GM12892 (cell line): Measurements from ENCODE around the gene CD300LF.

Experiments
- POLR2AphosphoS5 ChIP-seq: IDR thresholded peaks from 2 replicates; pipeline ENCODE4 v1.6.1; 2011; ENCODE audit warnings: low read depth, low read length, control low read depth
- TAF1 ChIP-seq: IDR thresholded peaks from 2 replicates; pipeline ENCODE4 v1.6.1; 2011; ENCODE audit warnings: low read depth, mild to moderate bottlenecking, control low read depth, low read length, borderline replicate concordance

DNA sequence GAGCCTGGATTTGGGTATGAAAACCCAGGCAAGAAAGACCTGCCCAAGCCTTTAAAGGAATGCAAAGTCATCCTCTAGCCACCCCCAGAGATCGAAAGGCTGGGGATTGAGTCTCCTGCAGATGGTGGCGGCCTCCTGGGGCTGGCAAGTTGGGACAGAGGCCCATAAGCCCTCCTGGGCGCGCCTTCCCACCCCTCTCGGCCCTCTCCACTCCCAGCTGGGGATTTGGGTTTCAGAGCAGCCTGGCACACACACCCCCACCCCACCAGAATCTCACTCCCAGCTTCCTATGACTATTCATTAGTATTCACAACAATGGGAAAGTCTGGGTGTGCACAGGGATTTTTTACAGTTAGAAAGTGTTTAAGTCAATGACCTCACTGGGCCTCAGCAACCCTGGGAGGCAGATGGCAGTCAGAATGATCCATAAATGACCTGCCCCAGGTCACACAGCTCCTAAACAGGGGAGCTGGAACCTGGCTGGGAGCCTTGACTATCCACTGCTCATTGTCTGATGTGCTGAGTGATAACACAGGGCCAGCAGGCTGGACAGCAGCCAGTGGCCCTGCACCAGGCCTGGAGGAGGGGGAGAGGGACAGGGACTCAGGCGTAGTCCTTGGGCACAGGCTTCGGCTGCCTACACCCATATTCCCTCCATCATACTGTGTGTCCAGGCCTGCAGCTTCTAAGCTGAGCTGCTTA, 47.8 kb upstream of the CD300LF start:
- TF ChIP-seq POLR2AphosphoS5 = no peak
- TF ChIP-seq TAF1 = no peak
